GM19193 (cell line): ENCODE measurements around the gene ADPRHL1.

Experiments used
- POLR2A ChIP-seq: IDR thresholded peaks from 4 replicates; pipeline ENCODE4 v1.6.1; 2011; ENCODE audit not compliant: insufficient read depth, insufficient read length; ENCODE audit errors: extremely low read depth

Gene ADPRHL1

DNA sequence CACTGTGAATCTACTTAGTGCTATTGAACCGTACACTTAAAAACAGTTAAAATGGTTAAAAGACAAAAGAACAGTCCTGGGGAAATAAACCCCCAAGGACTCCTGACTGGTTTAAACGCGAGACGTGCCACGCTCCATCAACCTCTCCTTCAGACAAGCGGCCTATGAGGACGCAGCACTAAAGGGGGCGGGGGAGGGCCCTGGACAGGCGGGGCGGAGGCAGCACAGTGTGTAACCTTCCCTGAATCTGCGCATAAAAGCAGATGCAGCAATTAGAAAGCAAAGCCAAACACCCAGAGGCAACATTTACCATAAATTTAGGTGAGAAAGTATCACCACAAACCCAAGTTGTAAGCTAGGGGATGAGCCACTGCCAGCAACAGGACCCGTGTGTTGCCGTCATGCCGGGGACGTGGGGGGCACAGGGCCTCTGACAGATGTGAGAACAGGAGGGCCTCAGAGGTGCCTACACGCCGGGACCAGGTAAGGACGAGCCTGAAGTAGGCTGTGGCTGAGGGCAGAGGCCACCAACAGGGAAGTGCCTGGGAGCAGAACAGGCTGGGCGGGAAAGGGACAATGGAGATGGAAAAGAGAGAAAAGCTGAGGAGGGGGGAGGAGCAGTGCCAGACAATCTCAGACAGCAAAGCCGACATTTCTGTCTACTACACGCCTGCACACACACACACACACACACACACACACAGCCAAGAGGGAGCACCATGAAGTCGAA, 15.3 kb upstream of the ADPRHL1 start:
- no peak for TF ChIP-seq POLR2A

- TF ChIP-seq POLR2A: no peak
Observed at GRCh38 chr13:113468029-113468428, 14.7 kb upstream of the ADPRHL1 start.

DNA sequence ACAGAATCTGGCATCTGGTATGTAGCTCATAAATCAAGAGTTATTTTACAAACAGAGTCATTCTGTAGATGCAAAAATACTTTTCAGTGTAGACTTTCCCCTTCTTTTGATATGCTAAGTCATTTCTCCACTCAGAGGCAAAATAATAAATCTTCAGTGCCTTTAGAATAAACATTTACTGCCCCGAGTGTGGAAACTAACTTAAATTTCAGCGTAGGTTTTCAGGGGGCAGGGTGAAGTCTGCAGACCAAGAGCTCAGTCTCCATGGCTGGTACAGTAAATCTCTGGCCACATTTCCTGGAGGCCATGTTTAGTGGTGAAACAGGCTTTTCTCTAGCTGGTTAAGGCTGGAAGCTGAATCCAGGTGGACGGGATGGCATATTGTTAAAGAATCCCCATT, 13.1 kb upstream of the ADPRHL1 start:
- no peak for TF ChIP-seq POLR2A

- TF ChIP-seq POLR2A: no peak
Observed at GRCh38 chr13:113465300-113465699, 12.0 kb upstream of the ADPRHL1 start.

DNA sequence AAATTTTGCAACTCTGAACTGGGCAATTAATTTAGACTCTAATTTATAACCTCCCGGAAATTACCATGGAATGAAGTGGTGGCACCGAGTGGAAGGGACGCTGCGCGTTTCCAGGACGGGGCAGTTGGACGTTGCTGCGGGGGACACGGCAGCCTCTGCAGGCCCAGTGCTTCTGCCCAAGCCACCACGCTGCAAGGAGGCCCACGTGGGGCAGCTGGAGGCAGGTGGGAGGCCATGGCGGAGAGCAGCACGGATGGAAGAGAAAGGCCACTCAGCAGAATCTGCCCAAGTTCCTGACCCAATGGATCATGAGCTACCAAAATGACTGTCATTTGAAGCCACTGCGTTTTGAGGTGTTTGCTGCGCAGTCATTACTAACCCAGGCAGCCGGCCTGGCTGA, 11.2 kb upstream of the ADPRHL1 start:
- no peak for TF ChIP-seq POLR2A

DNA sequence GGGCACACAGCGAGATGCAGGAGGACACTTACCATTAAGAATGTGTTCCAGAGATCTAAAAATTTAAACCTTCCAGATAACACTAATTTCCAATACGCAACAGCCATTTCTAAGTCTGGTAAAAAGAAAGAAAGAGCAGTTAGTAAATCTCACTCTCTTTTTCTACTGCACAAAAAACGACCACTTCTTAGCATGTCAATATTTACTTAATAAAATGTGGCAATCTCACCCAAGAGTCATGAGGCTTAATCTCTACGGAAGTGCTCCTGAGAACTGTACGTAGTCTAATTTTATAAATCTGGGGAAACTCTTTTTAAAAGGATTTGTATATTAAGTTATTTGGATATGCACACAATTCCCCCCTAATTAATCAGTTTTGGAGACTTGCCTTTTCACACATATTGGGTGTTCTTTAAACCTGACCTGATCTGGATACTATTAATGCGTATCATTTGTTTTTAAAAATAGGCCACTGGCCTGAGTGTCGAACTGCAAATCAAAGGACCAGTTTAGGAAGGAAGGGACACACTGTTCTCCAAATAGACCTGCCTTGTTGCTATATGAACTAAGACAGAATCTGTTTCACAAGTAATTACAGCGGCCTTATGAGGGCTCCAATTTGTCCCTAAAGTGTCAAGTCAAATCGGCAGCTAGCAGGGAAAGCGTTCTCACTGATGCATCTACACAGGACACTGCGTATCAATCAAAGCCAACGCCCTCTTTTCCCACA, 7.9 kb upstream of the ADPRHL1 start:
- no peak for TF ChIP-seq POLR2A

DNA sequence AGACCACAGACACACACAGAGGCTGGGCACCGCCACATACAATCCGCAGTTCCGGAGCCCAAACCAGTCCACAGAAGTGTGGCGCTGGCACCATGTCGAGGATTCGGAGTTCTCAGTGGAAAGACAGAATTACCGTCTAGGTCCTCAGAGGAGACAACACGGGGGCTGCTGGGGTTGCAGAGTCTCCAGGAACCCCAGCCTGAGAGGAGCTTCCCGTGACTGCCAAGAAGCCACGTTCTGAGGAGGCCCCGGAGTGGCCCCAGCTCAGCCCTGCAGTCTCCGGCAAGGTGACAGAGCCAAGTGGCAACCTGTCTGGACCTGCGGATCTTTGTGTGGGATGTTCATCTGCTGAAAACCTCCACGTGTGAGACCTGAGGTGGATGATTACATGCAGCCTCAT, 7.3 kb upstream of the ADPRHL1 start:
- TF ChIP-seq POLR2A: no peak

GRCh38 chr13:113460064-113460555, 6.8 kb upstream of the ADPRHL1 start:
- no peak for TF ChIP-seq POLR2A

DNA sequence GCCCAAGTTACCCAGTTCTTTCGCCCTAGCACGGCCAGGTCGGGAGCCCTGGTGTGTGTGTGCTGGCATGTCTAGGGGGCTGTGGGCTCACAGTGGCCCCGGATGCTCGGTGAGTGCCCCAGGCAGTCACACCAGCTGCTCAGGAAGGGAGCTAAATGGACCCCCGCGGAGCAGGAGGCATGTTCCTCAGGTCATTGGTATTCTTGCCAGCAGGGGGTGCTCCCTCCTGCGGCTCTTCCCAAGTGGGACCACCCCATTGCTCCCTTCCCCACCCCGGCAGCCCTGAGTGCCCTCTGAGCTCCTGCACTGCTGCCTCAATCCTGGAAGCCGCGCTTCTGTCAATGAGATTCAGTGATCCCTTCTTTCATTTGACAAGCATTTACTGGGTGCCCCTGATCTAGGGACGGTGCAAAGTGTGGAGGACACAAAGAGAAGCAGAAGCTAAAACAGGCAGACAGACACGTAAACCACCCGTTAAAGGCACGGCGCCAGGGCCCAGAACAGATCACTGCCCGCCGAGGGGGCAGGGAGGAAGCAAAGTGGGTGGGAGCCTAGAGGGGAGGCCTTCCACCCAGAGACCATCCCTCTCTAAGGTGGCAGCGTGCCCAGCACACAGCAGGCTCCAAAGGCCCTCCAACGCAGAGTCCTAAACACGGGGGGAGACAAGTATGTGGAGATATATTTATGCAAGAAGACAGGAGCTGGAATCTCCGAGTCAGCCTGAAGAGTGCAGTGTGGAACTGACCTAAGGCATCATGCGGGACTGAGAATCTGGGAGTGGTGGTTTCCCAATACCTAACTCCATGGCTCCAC, 5.2 kb upstream of the ADPRHL1 start:
- TF ChIP-seq POLR2A: no peak

DNA sequence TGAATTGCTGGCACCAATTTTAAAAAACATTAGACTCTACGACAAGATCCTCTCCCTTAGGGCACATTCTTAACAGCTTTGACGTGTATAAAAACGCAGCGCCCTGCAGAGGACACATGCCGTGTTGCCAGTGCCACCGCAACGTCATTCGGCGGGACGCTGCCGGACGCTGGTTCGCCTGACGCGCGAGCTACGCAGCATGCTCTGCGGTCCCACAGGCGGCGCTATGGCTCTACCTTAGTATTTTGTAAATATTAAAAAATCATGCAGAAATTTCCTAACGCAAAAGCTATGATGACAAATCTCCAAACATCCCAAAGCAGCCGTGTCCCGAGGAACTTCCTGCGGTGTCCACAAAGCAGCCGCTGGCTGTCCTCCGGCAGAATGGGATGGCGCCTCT, 4.2 kb upstream of the ADPRHL1 start:
- TF ChIP-seq POLR2A: no peak

DNA sequence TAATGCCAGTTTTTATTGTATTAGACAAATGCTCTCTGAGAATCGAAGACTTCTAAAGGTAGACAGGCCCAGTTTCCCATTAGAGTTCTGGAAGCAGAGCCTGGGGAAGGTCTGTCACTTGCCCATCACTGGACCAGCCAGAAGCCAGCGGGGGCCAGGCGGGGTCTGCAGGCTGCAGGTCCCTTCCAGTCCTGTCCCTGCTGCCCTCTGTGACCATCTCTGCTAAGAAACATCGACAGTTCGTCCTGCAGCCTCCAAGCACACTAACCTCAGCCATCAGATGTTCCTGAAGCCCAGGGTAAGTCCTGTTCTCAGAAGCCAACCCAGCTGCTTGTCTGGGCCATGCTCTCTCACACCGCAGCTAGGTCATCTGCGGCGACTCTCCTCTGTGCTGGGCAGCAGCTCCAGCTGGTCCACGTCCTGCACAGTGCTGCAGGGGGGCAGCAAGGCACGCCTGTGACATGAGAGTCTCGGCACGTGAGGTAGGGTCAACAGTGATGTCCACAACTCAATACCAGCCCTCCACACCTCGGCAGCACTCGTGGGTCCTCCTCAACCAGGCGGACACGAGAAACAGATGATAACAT, 2.9 kb upstream of the ADPRHL1 start:
- TF ChIP-seq POLR2A: no peak

DNA sequence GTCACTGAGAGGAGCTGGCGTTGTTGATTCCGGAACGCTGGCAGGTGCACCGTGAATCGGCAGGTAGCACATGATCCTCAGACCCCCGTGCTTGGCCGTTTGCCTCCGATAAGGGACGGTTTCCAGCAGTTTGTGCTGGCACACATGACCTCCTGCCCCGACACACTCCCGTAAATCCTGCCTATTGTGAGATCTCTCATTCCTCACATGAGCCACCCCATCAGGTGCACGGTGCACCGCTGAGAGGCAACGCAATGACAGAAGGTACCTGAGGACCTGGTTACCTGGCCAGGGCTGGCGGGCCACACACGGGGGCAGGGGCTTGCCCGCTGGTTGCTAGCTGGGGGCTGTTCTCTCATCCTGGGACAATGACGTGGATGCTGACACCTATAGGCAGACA, 2.1 kb upstream of the ADPRHL1 start:
- no peak for TF ChIP-seq POLR2A

DNA sequence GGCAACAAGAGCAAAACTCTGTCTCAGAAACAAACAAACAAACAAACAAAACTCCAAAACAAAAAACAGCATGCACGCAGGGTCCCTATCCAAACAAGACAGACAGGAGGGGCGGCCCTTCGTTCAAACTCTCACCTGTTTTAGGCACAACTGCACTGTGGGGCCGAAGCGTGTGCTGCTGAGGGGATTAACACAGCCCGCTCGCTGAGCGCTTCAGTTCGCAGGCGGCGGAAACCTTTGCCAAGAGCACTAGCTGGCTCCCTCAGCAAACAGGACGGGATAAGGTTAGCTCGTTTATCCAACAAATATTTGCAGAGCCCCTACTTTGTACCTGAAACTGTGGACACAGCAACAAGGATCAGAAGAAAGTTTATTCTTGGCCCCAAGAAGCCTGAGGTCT, 1.6 kb upstream of the ADPRHL1 start:
- TF ChIP-seq POLR2A: no peak

DNA sequence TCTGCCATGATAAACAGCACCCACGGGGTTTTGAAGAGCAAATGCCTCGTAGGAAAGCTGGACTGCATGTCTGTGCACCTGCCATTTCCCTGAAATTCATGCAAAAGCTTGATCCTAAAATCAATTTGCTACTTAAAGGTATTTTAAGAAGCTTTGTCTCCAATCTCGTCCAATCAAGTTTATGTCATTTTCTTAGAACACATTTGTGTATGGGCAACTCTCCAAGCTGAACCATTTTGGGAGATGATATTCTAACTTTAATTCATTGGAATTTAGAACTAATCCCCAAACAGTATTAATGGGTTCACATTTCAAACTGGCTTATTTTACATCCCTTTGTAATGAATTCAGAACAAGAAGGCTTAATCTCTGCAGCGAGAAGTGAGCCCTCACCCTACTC, 822 bp downstream of the ADPRHL1 start:
- no peak for TF ChIP-seq POLR2A

GRCh38 chr13:113451951-113452421, 1.3 kb downstream of the ADPRHL1 start:
- TF ChIP-seq POLR2A: no peak
